ENCODE measurements around the gene SLC30A2. TPM values are rescaled to one million over a fixed set of nuclear protein-coding genes. Genes with fewer than 3 reads are reported as not detected.

Gene SLC30A2
- total and polyA plus RNA-seq, 10 of the 15 experiments (the other 5 are each of a cell fraction or from before 2014, with no cell fraction given): 0.13 TPM; not detected in 9

- TF ChIP-seq BCLAF1 (IDR thresholded peaks at IDR 0.05): no peak
- no peak for TF ChIP-seq ZSCAN29 (IDR thresholded peaks at IDR 0.05)
- TF ChIP-seq USF1 (IDR thresholded peaks at IDR 0.05; ENCODE audit: borderline replicate concordance, extremely low read length, insufficient read depth, low read depth, low read length): no peak
- no peak for TF ChIP-seq BRCA1 (IDR thresholded peaks at IDR 0.05; ENCODE audit: low read depth, low read length)
Measured at GRCh38 chr1:26049531-26050247, 3.8 kb upstream of the SLC30A2 start (continued).

GRCh38 chr1:26047278-26047874, 1.5 kb upstream of the SLC30A2 start:
- ChIA-PET SMC1A (ENCODE audit: uncharacterized antibody, unreplicated experiment) (no interaction called here), RAD21 (ENCODE audit: unreplicated experiment) (no interaction called here), CTCF (no interaction called here), POLR2A (interaction anchor here (0.5 kb wide), 1 partner anchor 113 kb away, joined by 9 read pairs; no protein-coding TSS in a partner anchor)
- no peaks in the 10 kb centered on the region for H4K20me1 ChIP-seq (ENCODE audit: control insufficient read depth, insufficient read depth)
- no peak overlapping the region for H3K9ac ChIP-seq (ENCODE audit: control insufficient read depth, insufficient read depth, low read length)
- DNase-seq (ENCODE audit: low read depth, low spot score): no peak
- WGBS (ENCODE audit: insufficient coverage, insufficient replicate concordance, low lambda C conversion rate, missing lambda C conversion rate): 24% methylated on average over 7 of the region's 7 CpGs
- peaks cover 13 to 21% of the 10 kb centered on the region in 2 experiments for H3K27me3 ChIP-seq (replicated peaks in 1 of 2; ENCODE audit: control insufficient read depth in 2 of 2, insufficient read depth in 2 of 2, low read length in 1 of 2)
- H3K79me2 ChIP-seq (ENCODE audit: control insufficient read depth, insufficient read depth, low read length): no peaks in the 10 kb centered on the region
- no peaks in the 10 kb centered on the region for H3K36me3 ChIP-seq (ENCODE audit: control insufficient read depth in 2 of 2, insufficient read depth in 2 of 2, low read length in 1 of 2)
- no peak overlapping the region for H2AFZ ChIP-seq (ENCODE audit: control insufficient read depth, low read depth, low read length)
- no peak overlapping the region for H3K4me2 ChIP-seq (ENCODE audit: control insufficient read depth, insufficient read depth)
- no peak for TF ChIP-seq ZBED1 (IDR thresholded peaks at IDR 0.05; ENCODE audit: borderline replicate concordance)
- no peak for TF ChIP-seq JUNB (IDR thresholded peaks at IDR 0.05)
- TF ChIP-seq ZNF687 (IDR thresholded peaks at IDR 0.05): no peak
- no peak for TF ChIP-seq PKNOX1 (IDR thresholded peaks at IDR 0.05)
- no peak for TF ChIP-seq ETV6 (conservative IDR thresholded peaks at IDR 0.05 in 1 of 2, IDR thresholded peaks at IDR 0.05 in 1 of 2; ENCODE audit: borderline replicate concordance in 1 of 2, low read depth in 1 of 2)
- TF ChIP-seq MTA2 (IDR thresholded peaks at IDR 0.05; ENCODE audit: low read depth): no peak
- TF ChIP-seq MXI1 (IDR thresholded peaks at IDR 0.05; ENCODE audit: low read depth, low read length): no peak
- TF ChIP-seq PML (IDR thresholded peaks at IDR 0.05; ENCODE audit: low read length): no peak
- ATAC-seq: no peak
- FAIRE-seq: no peak
- no peak overlapping the region for H3K27ac ChIP-seq (ENCODE audit: control insufficient read depth, insufficient read depth)
- no peaks in the 10 kb centered on the region for H3K4me1 ChIP-seq (ENCODE audit: control insufficient read depth, insufficient read depth, low read length)
- in situ Hi-C loops (cut with MboI) (loop anchor here (5.0 kb wide), 1 partner anchor 95 kb away; no protein-coding TSS in a partner anchor), intact Hi-C loops (cut with micrococcal nuclease; ENCODE audit: unreplicated experiment) (no loop called here)
- BruUV-seq (replicated peaks): no TSS peak
- no peak overlapping the region for H3K4me3 ChIP-seq
- H3K9me3 ChIP-seq (replicated peaks; ENCODE audit: control insufficient read depth, insufficient read depth, low read length): no peaks in the 10 kb centered on the region
